NK-92 (cell line): ENCODE measurements around the gene GRIA1.

Experiments used
- DNase-seq: peaks from one replicate; lab custom pipeline; 2025; ENCODE audit not compliant: unreplicated experiment; lab: John Stamatoyannopoulos, UW

The GRIA1 gene

GRCh38 chr5:153610009-153610408 is 119.5 kb downstream of the GRIA1 start:
- no peak for DNase-seq

GRCh38 chr5:153610811-153611210 is 120.3 kb downstream of the GRIA1 start:
- no peak for DNase-seq

DNA sequence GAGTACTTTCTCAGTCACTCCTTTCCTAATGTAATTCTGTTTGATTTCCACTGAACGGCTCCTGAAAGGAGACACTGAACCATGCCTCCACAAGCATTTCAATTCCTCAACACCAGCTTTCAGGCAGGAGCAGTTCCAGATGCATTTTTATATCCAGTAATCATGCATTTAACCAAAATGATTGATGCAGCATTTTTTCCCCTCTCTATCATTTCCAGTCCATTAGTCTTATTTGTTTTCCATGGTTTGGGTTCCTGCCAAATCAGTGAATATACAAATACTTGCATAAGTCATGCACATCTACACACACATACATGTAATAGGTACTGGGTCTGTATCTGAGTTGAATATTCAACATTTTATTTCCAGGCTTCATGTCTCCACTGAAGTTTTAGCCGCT is 122.7 kb downstream of the GRIA1 start:
- no peak for DNase-seq

DNA sequence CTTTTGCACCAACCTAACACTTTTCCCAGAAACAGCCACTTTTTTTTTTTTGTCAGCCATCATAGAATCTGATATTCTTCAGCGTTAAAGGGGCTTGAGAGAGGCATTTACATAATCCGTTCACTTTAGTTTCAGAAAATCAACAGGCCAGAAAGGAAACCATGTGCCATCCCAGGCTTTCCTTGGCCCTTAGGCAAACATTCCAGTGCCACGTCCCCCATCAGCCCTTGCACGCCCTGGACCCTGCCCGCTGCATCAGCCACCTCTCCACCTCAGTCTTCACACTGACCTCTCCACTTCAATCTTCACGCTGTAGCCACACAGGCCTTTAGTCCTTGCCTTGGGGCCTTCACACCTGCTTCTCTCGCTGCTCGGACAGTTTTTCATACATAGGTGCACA is 123.2 kb downstream of the GRIA1 start:
- no peak for DNase-seq

GRCh38 chr5:153617190-153617589 is 126.7 kb downstream of the GRIA1 start:
- no peak for DNase-seq

DNA sequence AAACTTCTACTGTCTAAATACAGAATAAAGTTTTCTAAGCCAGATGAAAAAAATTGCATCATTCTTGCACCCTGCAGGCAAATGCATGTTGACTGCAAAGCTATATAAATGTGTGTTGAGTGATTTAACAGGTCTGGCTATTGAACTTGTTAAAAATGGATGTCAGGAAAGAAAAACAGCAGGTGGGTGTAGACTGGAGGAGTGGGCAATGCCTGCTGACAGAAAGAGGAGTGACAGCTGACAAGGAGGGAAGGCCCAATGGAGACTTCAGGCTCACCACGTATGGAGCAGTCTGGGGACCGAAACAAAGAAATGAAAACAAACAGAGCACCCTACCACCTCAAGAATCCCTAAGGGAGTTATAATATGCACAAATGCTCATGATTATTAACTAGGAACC is 127.8 kb downstream of the GRIA1 start:
- DNase-seq = no peak

GRCh38 chr5:153618867-153619266 is 128.4 kb downstream of the GRIA1 start:
- DNase-seq = no peak

- no peak for DNase-seq
Observed at GRCh38 chr5:153619771-153620170, 129.3 kb downstream of the GRIA1 start.

- DNase-seq = no peak
Observed at GRCh38 chr5:153623124-153623523, 132.7 kb downstream of the GRIA1 start.

GRCh38 chr5:153623751-153624450 is 133.4 kb downstream of the GRIA1 start:
- no peak for DNase-seq

DNA sequence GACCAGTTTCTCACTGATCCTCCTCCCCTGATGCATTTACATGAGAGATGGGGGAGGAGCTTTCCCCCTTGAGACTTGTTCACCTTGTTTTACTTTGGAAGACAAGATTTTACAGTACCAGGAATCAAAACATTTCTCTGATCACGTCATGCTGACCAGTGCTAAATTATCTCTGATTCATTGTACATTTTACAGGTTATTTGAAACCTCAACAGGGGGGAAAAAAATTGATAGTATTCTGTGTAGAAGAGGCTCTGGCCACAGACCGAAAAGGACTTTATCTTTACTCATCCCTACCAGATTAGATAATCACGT is 133.9 kb downstream of the GRIA1 start:
- DNase-seq = no peak

GRCh38 chr5:153625826-153626354 is 135.4 kb downstream of the GRIA1 start:
- no peak for DNase-seq

DNA sequence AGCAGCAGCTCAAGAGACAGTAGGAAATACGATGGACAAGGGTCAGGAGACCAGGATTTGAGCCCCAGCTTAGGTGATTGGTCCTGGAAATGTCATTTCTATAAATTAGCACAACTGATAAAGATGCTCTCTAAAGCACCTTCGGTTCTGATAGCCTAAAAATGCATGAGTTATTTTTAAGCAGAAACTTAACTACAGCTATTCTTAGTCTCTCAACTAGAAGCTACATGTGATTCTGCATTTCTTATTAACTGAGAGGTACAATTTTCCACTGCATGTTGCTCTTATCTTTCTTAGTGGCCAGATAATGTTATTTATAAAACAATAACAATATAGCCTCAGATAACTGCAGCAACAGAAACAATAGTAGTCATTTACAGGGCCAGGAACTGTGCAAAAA is 136.4 kb downstream of the GRIA1 start:
- DNase-seq = no peak

- no peak for DNase-seq
Observed at GRCh38 chr5:153629027-153629895, 138.8 kb downstream of the GRIA1 start.

DNA sequence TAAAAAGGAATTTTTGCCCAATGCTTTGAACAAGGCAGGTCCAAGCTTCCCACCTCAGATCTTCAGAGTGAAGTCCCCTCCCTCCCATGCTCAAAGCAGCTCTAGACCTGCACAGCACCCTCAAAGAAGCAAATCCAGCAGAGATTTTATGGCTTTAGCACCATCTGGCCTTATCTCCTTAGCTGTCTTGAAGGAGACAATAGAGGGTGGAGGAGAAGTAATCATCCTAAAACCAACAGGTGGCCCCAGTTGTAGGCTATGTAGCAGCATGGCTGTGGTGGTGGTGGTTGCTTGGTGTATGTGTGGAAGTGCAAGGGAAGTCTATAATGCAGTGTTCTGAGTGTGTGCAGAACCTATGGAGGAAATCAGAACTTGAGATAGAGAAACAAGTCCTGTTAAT is 140.1 kb downstream of the GRIA1 start:
- DNase-seq = no peak

- DNase-seq = no peak
Observed at GRCh38 chr5:153632748-153633290, 142.3 kb downstream of the GRIA1 start.

DNA sequence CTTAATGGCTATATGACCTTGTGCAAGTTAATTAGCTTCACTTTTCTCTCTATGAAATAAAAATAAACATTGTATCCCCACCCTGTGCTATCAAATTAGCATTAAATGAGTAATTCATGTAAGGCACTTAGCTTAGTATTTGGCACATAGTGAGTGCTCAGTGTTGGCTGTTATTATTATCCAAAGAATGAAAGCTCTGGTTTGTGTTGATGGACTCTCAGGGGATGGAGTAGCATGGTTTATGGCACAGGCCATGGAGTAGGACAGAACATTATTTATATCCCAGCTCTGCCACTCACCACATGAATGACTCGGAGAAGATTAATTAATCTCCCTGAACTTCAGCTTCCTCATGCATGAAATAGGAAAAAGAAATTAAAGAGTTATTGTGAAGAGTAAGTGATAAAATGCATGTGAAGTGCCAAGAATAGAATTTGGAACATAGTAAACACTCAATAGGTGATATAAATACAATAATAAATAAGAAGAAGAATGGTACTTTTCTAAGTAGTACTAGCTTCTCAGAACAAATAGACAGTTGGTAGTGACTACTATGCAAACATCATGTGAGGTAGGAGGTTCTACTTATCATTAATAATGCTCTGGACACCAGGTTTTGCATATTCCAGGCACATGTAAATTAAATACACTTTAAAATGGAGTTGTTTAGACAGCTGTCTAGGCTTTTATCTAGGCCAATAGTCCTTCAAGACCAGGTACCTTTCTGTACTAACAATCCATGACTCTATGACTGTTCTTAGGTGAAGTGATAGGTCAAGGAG is 146.4 kb downstream of the GRIA1 start:
- DNase-seq = no peak

- no peak for DNase-seq
Observed at GRCh38 chr5:153640293-153640692, 149.8 kb downstream of the GRIA1 start.

DNA sequence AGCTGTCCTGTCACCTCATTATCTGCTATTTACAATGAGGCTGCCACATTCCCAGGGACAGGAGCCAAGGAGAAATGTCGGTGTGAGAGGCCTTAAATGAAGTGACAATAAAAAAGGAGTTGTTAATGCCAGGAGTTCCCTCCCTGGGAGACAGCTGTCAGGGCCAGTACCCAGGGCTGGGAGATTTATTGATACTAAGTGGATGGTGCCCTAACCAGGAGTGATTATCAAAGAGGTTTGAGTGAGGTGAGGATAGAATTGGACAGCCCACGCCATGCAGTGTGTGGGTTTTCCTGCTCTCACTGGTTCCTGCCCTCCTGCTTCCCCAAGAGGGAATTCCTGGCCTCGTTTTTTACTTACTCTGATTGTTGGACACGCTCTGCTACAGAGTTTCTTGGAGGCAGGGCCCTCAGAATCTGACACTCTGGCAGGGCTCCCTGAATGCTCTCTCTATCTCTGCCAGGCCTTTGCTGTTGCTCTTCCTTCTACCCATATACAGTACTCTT is 150.8 kb downstream of the GRIA1 start:
- DNase-seq = no peak

- DNase-seq = no peak
Observed at GRCh38 chr5:153654504-153655200, 164.2 kb downstream of the GRIA1 start.

GRCh38 chr5:153655201-153655510 is 164.7 kb downstream of the GRIA1 start:
- no peak for DNase-seq
